ENCODE measurements around the gene ZMYND11.
"Not testable (repeated sequence)": the region's sequence is repeated elsewhere in the genome, so short reads cannot be mapped to it uniquely, and the experiment has no call there.

ZMYND11 gene

DNA sequence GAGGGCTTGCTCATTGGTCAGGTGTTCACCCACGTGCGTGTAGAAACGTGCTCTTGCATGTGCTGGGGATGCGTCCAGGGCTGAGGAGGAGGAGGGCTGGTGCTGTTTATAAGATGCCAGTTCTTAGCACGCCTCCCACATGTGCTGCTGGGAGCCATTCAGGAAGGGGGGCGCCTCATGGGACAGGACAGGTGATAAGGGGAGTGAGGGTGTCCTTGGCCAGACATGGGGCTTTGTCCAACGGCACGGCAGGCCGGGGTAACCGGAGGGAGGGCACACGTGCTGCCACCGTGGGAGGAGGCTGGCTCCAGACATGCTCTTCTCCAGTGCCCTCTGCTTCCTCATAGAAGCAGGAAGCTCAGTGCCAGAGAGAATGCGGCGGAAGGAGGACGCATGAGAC lies 150.0 kb downstream of the ZMYND11 start:
- Mint-ChIP-seq H3K4me3 (no peak overlapping the region), H3K27me3 (no peaks in the 10 kb centered on the region), H3K4me1 (peaks cover 12% of the 10 kb centered on the region), H3K9me3 (no peaks in the 10 kb centered on the region), H3K27ac (no peak overlapping the region), H3K36me3 (ENCODE audit: low read depth) (peaks cover 3% of the 10 kb centered on the region)
- DNase-seq (no peak), ATAC-seq (no peak)

GRCh38 chr10:287026-287709 lies 151.9 kb downstream of the ZMYND11 start:
- no peak overlapping the region for H3K4me3 Mint-ChIP-seq
- H3K27ac Mint-ChIP-seq, result no peak overlapping the region
- ATAC-seq (no peak), DNase-seq (no peak)
- H3K4me1 Mint-ChIP-seq, result peaks cover 12% of the 10 kb centered on the region
- no peaks in the 10 kb centered on the region for H3K27me3 Mint-ChIP-seq
- no peaks in the 10 kb centered on the region for H3K9me3 Mint-ChIP-seq
- peaks cover 3% of the 10 kb centered on the region for H3K36me3 Mint-ChIP-seq (ENCODE audit: low read depth)

- Mint-ChIP-seq H3K4me3 (no peak overlapping the region), H3K4me1 (peaks cover 12% of the 10 kb centered on the region), H3K27ac (no peak overlapping the region), H3K36me3 (ENCODE audit: low read depth) (peaks cover 3% of the 10 kb centered on the region), H3K9me3 (no peaks in the 10 kb centered on the region), H3K27me3 (no peaks in the 10 kb centered on the region)
- DNase-seq, result no peak
- ATAC-seq, result no peak
Measured at GRCh38 chr10:287814-288213, 152.6 kb downstream of the ZMYND11 start.

DNA sequence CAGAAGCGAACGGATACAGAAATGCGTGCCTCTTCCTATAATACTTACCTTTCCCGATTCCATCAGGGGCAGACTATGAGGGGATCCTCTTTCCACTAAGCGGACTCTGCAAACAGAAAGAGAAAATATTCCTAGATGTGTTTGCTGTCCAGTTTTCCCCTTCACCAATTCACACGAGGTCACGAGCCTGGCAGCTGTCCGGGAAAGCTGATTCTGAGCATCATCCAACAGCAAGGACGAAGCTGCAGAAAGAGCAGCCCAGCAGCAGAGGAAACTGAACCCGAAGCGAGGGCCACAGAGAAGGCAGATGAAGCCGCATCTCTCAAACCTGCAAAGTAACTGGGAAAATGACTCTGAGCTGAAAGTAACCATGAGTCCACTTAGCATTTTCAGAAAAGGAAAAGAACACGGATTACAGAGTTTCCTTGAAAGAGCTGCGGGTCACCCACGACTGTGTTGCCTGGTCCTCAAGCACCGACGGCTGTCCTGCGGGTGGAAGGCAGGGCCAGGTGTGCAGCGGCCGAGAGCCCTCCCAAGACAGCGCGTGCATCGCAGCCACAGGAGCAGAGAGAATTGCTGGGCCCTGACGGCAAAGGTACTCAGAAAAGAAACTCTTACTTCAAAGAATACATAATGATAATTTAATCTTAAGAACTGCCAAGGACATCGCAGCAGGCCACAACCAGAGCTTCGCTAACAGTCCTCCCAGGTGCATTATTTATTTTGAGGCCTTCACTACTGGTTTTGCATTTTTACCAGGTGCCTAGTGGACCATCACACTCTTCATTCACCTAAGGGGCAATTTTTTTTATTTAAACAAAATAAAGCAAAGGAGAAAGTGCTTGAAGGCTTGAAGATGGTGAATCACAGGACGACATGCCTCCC lies 153.3 kb downstream of the ZMYND11 start:
- no peak overlapping the region for H3K4me3 Mint-ChIP-seq
- no peaks in the 10 kb centered on the region for H3K27me3 Mint-ChIP-seq
- DNase-seq (no peak), ATAC-seq (no peak)
- H3K27ac Mint-ChIP-seq, result no peak overlapping the region
- H3K9me3 Mint-ChIP-seq, result no peaks in the 10 kb centered on the region
- peaks cover 3% of the 10 kb centered on the region for H3K36me3 Mint-ChIP-seq (ENCODE audit: low read depth)
- peaks cover 12% of the 10 kb centered on the region for H3K4me1 Mint-ChIP-seq

DNA sequence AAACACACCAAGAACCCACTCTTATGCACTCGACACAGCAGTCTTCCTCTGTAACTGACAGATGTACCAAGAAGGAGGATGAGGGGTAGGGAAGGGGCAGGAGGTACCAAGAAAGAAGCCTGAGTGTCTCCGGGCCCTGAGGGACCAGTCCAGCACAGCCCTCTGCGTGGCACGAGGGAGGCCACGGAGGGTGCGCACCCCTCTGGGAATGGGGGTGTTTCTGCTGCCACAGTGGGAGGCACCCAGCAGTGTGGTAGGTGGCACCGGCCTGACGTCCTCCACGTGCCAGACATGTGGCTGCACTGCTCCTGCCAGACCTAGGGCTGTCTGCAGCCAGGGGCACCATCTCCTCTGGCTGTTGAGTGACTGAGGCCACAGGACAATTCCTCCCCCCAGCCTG lies 154.3 kb downstream of the ZMYND11 start:
- H3K36me3 Mint-ChIP-seq (ENCODE audit: low read depth), result peaks cover 3% of the 10 kb centered on the region
- H3K9me3 Mint-ChIP-seq, result no peaks in the 10 kb centered on the region
- no peaks in the 10 kb centered on the region for H3K27me3 Mint-ChIP-seq
- H3K4me3 Mint-ChIP-seq, result no peak overlapping the region
- DNase-seq, result no peak
- peaks cover 5% of the 10 kb centered on the region for H3K4me1 Mint-ChIP-seq
- no peak overlapping the region for H3K27ac Mint-ChIP-seq
- no peak for ATAC-seq

DNA sequence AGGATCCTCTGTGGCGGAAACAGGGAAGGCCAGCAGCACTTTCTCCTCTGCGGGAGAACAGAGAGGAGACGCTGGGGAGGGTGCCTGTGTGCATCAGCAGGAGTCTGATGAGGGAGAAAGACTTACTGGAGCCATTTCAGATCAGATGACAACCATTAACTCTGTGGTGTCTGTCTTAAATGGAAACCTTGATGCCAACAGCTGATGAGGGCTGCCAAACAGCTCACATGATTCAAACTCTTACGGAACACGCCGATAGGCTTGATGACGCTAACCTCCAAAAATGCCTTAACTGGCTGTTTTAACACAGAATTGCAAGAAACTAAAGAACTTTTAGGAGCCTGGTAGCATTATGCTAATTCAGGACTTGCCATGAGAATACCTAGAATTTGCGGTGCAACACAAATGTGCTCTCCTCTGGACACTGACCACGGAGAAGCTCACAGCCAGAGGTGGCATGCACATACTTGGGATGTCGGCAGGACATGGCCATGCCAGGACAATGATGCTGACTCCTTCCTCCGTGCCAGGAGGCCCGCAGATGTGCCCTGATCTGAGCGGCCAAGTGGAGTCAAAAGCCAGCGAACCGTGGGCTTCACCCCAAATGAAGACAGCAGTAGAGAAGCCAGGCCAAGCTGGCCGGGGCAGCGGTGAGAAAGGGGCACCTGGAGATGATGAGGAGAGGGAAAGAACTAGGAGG lies 154.9 kb downstream of the ZMYND11 start:
- H3K4me3 Mint-ChIP-seq, result no peak overlapping the region
- H3K4me1 Mint-ChIP-seq, result peaks cover 3% of the 10 kb centered on the region
- ATAC-seq (no peak), DNase-seq (no peak)
- no peaks in the 10 kb centered on the region for H3K9me3 Mint-ChIP-seq
- H3K27ac Mint-ChIP-seq, result no peak overlapping the region
- peaks cover 3% of the 10 kb centered on the region for H3K36me3 Mint-ChIP-seq (ENCODE audit: low read depth)
- no peaks in the 10 kb centered on the region for H3K27me3 Mint-ChIP-seq

- Mint-ChIP-seq H3K9me3 (no peaks in the 10 kb centered on the region), H3K4me1 (peaks cover 3% of the 10 kb centered on the region), H3K4me3 (no peak overlapping the region), H3K27me3 (no peaks in the 10 kb centered on the region), H3K36me3 (ENCODE audit: low read depth) (no peaks in the 10 kb centered on the region), H3K27ac (no peak overlapping the region)
- DNase-seq (no peak), ATAC-seq (no peak)
Measured at GRCh38 chr10:293636-294035, 158.4 kb downstream of the ZMYND11 start.

DNA sequence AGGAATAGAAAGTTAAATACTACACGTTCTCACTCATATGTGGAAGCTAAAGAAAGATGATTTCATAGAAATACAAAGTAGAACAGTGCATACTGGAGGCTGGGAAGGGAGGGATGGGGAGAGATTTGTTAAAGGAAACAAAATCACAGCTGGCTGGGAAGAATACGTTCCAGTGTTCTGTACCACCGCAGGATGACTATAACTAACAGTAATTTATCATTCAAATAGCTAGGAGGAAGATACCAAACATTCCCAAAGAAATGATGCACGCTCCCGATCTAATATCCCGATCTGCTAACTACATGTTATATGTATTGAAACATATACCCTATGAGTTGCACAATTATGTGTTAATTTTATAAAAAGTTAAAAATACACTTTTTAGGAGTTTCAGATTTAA lies 162.3 kb downstream of the ZMYND11 start:
- DNase-seq, result no peak
- ATAC-seq, result no peak
- Mint-ChIP-seq H3K4me1 (peaks cover 7% of the 10 kb centered on the region), H3K27me3 (no peaks in the 10 kb centered on the region), H3K4me3 (no peak overlapping the region), H3K9me3 (no peaks in the 10 kb centered on the region), H3K36me3 (ENCODE audit: low read depth) (no peaks in the 10 kb centered on the region), H3K27ac (no peak overlapping the region)

- H3K27ac Mint-ChIP-seq, result no peak overlapping the region
- no peaks in the 10 kb centered on the region for H3K9me3 Mint-ChIP-seq
- ATAC-seq (no peak), DNase-seq (no peak)
- H3K4me1 Mint-ChIP-seq, result peaks cover 7% of the 10 kb centered on the region
- no peak overlapping the region for H3K4me3 Mint-ChIP-seq
- no peaks in the 10 kb centered on the region for H3K36me3 Mint-ChIP-seq (ENCODE audit: low read depth)
- no peaks in the 10 kb centered on the region for H3K27me3 Mint-ChIP-seq
Measured at GRCh38 chr10:298033-298432, 162.8 kb downstream of the ZMYND11 start.

DNA sequence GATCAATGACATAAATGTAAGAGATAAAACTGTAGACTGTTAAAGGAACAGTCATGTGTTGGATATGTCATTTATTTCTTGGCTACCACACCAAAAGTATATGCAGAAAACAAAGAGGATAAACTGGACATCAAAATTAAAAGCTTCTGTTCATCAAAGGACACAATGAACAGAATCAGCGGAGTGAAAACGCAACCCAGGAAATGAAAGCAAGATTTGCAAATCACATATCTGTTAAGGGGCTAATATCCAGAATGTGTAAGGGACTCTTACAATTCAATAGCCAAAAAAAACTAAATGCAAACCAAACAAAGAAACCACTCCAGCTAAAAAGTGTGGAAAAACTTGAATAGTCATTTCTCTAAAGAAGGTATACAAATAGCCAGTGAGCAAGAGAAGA lies 164.3 kb downstream of the ZMYND11 start:
- Mint-ChIP-seq H3K9me3 (no peaks in the 10 kb centered on the region), H3K4me1 (peaks cover 4% of the 10 kb centered on the region), H3K27me3 (no peaks in the 10 kb centered on the region), H3K36me3 (ENCODE audit: low read depth) (no peaks in the 10 kb centered on the region), H3K27ac (no peak overlapping the region), H3K4me3 (no peak overlapping the region)
- DNase-seq, result no peak
- no peak for ATAC-seq

GRCh38 chr10:299969-300368 lies 164.7 kb downstream of the ZMYND11 start:
- H3K36me3 Mint-ChIP-seq (ENCODE audit: low read depth), result no peaks in the 10 kb centered on the region
- H3K27ac Mint-ChIP-seq, result no peak overlapping the region
- no peak for ATAC-seq
- H3K9me3 Mint-ChIP-seq, result no peaks in the 10 kb centered on the region
- peaks cover 4% of the 10 kb centered on the region for H3K4me1 Mint-ChIP-seq
- H3K4me3 Mint-ChIP-seq, result no peak overlapping the region
- DNase-seq, result no peak
- H3K27me3 Mint-ChIP-seq, result no peaks in the 10 kb centered on the region

DNA sequence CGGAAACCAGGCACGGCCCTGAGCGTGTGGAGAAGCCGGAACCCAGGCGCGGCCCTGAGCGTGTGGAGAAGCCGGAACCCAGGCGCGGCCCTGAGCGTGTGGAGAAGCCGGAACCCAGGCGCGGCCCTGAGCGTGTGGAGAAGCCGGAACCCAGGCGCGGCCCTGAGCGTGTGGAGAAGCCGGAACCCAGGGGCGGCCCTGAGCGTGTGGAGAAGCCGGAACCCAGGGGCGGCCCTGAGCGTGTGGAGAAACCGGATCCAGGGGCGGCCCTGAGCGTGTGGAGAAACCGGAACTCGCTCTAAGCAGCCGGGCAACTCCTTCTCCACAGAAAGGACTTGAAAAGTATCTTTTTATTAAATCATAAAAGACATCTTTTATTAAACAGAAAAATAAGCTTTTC lies 165.3 kb downstream of the ZMYND11 start:
- not testable (repeated sequence) for H3K27ac Mint-ChIP-seq; DNase-seq; ATAC-seq; H3K4me1 Mint-ChIP-seq; H3K27me3 Mint-ChIP-seq; H3K36me3 Mint-ChIP-seq (ENCODE audit: low read depth); H3K4me3 Mint-ChIP-seq; H3K9me3 Mint-ChIP-seq

DNA sequence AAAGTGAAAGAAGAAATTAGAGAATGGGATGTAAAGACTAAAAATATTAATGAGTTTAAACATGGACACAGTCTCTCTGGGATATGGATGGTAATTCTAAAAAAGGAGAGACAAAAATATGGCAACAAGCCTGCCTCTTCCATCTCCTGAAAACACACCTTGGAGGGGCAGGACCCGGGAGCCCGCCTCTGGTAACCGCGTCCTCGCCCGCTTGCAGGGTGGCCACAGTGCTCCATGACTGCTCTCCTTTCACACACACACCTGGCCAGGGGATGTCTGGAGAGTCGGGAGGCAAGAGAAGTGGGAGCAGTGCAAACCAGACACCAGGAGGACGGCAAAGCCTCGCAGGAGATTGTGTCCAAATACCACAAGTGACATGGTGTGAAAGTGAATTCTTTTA lies 166.3 kb downstream of the ZMYND11 start:
- Mint-ChIP-seq H3K27me3 (no peaks in the 10 kb centered on the region), H3K4me1 (peaks cover 4% of the 10 kb centered on the region), H3K36me3 (ENCODE audit: low read depth) (no peaks in the 10 kb centered on the region), H3K9me3 (no peaks in the 10 kb centered on the region), H3K27ac (no peak overlapping the region), H3K4me3 (no peak overlapping the region)
- ATAC-seq (no peak), DNase-seq (no peak)
